HEK293T (cell line): ENCODE measurements around the gene ITGB3.
A peak's percentile ranks its signal among the peaks of the same experiment; 100 is the strongest.

Experiments used
- CTCF ChIA-PET: fragments of 350-600 bp; formaldehyde crosslinking; extraction: SDS; loops from one replicate; lab custom pipeline; 2021; ENCODE audit warnings: antibody characterized with exemption, inconsistent platforms; lab: Yijun Ruan, JAX
- POLR2A ChIA-PET: fragments of 350-600 bp; formaldehyde crosslinking; extraction: SDS; loops from one replicate; lab custom pipeline; 2020; ENCODE audit warnings: antibody characterized with exemption, inconsistent platforms; lab: Yijun Ruan, JAX
- DNase-seq: peaks from one replicate; pipeline ENCODE4 v3.0.0; 2012; ENCODE audit warnings: mixed read lengths; ENCODE audit errors: extremely low spot score
- ARNT ChIP-seq: fragments of 450-650 bp; IDR thresholded peaks from 2 replicates; pipeline ENCODE4 v1.6.1; 2017; ENCODE audit warnings: mild to moderate bottlenecking
- BHLHE40 ChIP-seq: fragments of 450-650 bp; IDR thresholded peaks from 2 replicates; pipeline ENCODE4 v1.6.1; 2016; ENCODE audit warnings: mild to moderate bottlenecking, moderate library complexity, borderline replicate concordance
- CTBP1 ChIP-seq: fragments of 450-650 bp; IDR thresholded peaks from 2 replicates; pipeline ENCODE4 v1.6.1; 2016; ENCODE audit warnings: borderline replicate concordance
- ELF4 ChIP-seq: fragments of 450-650 bp; IDR thresholded peaks from 2 replicates; pipeline ENCODE4 v1.6.1; 2017; ENCODE audit warnings: antibody characterized with exemption
- FOXA1 ChIP-seq: fragments of 450-650 bp; IDR thresholded peaks from 2 replicates; pipeline ENCODE4 v1.6.1; 2016; ENCODE audit warnings: mild to moderate bottlenecking
- FOXK2 ChIP-seq: fragments of 450-650 bp; IDR thresholded peaks from 2 replicates; pipeline ENCODE4 v1.6.1; 2016; ENCODE audit warnings: mild to moderate bottlenecking
- FOXM1 ChIP-seq: fragments of 450-650 bp; IDR thresholded peaks from 2 replicates; pipeline ENCODE4 v1.6.1; 2017; ENCODE audit warnings: mild to moderate bottlenecking, borderline replicate concordance
- HDGF ChIP-seq: fragments of 450-650 bp; IDR thresholded peaks from 2 replicates; pipeline ENCODE4 v1.6.1; 2017; ENCODE audit warnings: antibody characterized with exemption, borderline replicate concordance
- L3MBTL2 ChIP-seq: fragments of 450-650 bp; conservative IDR thresholded peaks from 2 replicates; pipeline ENCODE4 v1.6.1; 2016; ENCODE audit warnings: mild to moderate bottlenecking
- LEF1 ChIP-seq: fragments of 450-650 bp; IDR thresholded peaks from 2 replicates; pipeline ENCODE4 v1.6.1; 2017; ENCODE audit warnings: mild to moderate bottlenecking, borderline replicate concordance
- NFRKB ChIP-seq: fragments of 450-650 bp; IDR thresholded peaks from 2 replicates; pipeline ENCODE4 v1.6.1; 2016; ENCODE audit warnings: mild to moderate bottlenecking, moderate library complexity
- PKNOX1 ChIP-seq: fragments of 450-650 bp; IDR thresholded peaks from 2 replicates; pipeline ENCODE4 v1.6.1; 2016
- SP1 ChIP-seq: fragments of 450-650 bp; IDR thresholded peaks from 2 replicates; pipeline ENCODE4 v1.6.1; 2017
- SUZ12 ChIP-seq: fragments of 450-650 bp; IDR thresholded peaks from 2 replicates; pipeline ENCODE4 v1.6.1; 2016; ENCODE audit warnings: mild to moderate bottlenecking
- TARDBP ChIP-seq: fragments of 450-650 bp; IDR thresholded peaks from 2 replicates; pipeline ENCODE4 v1.6.1; 2016
- ZNF384 ChIP-seq: fragments of 450-650 bp; IDR thresholded peaks from 2 replicates; pipeline ENCODE4 v1.6.1; 2016

Gene ITGB3

GRCh38 chr17:47270946-47271705, 17.5 kb downstream of the ITGB3 start:
- DNase-seq: no peak
- TF ChIP-seq NFRKB: no peak
- no peak for TF ChIP-seq FOXA1
- no peak for TF ChIP-seq BHLHE40
- no peak for TF ChIP-seq TARDBP
- TF ChIP-seq FOXK2: no peak
- TF ChIP-seq SP1: no peak
- POLR2A ChIA-PET: no interaction called here
- CTCF ChIA-PET: no interaction called here

- ChIA-PET POLR2A (no interaction called here), CTCF (interaction anchor here (0.6 kb wide), 1 partner anchor 33 kb away, joined by 4 read pairs; no protein-coding TSS in a partner anchor)
- no peak for DNase-seq
- TF ChIP-seq CTBP1: no peak
- no peak for TF ChIP-seq ELF4
- TF ChIP-seq FOXA1: no peak
- no peak for TF ChIP-seq HDGF
- no peak for TF ChIP-seq SUZ12
- no peak for TF ChIP-seq FOXK2
- no peak for TF ChIP-seq NFRKB
- no peak for TF ChIP-seq ZNF384
- TF ChIP-seq ARNT: no peak
- TF ChIP-seq FOXM1: no peak
- TF ChIP-seq PKNOX1: no peak
- no peak for TF ChIP-seq TARDBP
- no peak for TF ChIP-seq BHLHE40
- no peak for TF ChIP-seq SP1
- no peak for TF ChIP-seq LEF1
- TF ChIP-seq L3MBTL2: no peak
Observed at GRCh38 chr17:47272491-47272890, 18.9 kb downstream of the ITGB3 start.

- no peak for TF ChIP-seq PKNOX1
- no peak for TF ChIP-seq CTBP1
- no peak for TF ChIP-seq FOXM1
- no peak for TF ChIP-seq LEF1
- no peak for TF ChIP-seq BHLHE40
- TF ChIP-seq SP1: no peak
- TF ChIP-seq FOXK2: no peak
- no peak for TF ChIP-seq NFRKB
- ChIA-PET CTCF (no interaction called here), POLR2A (no interaction called here)
- DNase-seq: no peak
Observed at GRCh38 chr17:47273245-47273644, 19.6 kb downstream of the ITGB3 start.

GRCh38 chr17:47274319-47275069, 20.9 kb downstream of the ITGB3 start:
- no peak for TF ChIP-seq NFRKB
- no peak for TF ChIP-seq ARNT
- TF ChIP-seq SUZ12: no peak
- TF ChIP-seq PKNOX1: no peak
- no peak for TF ChIP-seq HDGF
- TF ChIP-seq FOXM1: no peak
- no peak for TF ChIP-seq SP1
- TF ChIP-seq BHLHE40: no peak
- POLR2A ChIA-PET: interaction anchor here (1.5 kb wide), 1 partner anchor 20 kb away, joined by 3 read pairs; no protein-coding TSS in a partner anchor
- CTCF ChIA-PET: interaction anchor here (1.3 kb wide), 1 partner anchor 12 kb away, joined by 7 read pairs; no protein-coding TSS in a partner anchor
- DNase-seq: no peak

GRCh38 chr17:47275245-47275984, 21.8 kb downstream of the ITGB3 start:
- ChIA-PET CTCF (interaction anchor here (0.6 to 1.3 kb wide), 2 partner anchors 12 to 13 kb away, joined by 3 to 7 read pairs; no protein-coding TSS in a partner anchor), POLR2A (interaction anchor here (1.5 kb wide), 1 partner anchor 21 kb away, joined by 3 read pairs; no protein-coding TSS in a partner anchor)
- DNase-seq: peak; percentile 66
- TF ChIP-seq CTBP1 (0 out of 2 replicates have a peak, but pooled peaks have one; percentile 29), SP1 (no peak), PKNOX1 (no peak), ARNT (no peak)
